GM13976 (cell line): ENCODE data around the gene RASAL3.
A peak's percentile ranks its signal among the peaks of the same experiment; 100 is the strongest.

Experiments used
- DNase-seq: peaks from one replicate; pipeline ENCODE4 v3.0.0; 2012; ENCODE audit warnings: low spot score
- in situ Hi-C: fragments of 300-500 bp; cut with MboI; formaldehyde crosslinking; loops from one replicate; pipeline ENCODE4 v1.12.0; 2022; ENCODE audit warnings: low sequenced_read_pairs, mixed read lengths, inconsistent platforms; ENCODE audit not compliant: unreplicated experiment
- TF ChIP-seq, protein P1 (sequence below): IDR thresholded peaks from 2 replicates; pipeline ENCODE4 v1.5.1; 2012; ENCODE audit warnings: borderline replicate concordance, mild to moderate bottlenecking; ENCODE audit not compliant: insufficient read depth; ENCODE audit errors: extremely low read depth, missing control alignments, control extremely low read depth

Gene RASAL3

DNA sequence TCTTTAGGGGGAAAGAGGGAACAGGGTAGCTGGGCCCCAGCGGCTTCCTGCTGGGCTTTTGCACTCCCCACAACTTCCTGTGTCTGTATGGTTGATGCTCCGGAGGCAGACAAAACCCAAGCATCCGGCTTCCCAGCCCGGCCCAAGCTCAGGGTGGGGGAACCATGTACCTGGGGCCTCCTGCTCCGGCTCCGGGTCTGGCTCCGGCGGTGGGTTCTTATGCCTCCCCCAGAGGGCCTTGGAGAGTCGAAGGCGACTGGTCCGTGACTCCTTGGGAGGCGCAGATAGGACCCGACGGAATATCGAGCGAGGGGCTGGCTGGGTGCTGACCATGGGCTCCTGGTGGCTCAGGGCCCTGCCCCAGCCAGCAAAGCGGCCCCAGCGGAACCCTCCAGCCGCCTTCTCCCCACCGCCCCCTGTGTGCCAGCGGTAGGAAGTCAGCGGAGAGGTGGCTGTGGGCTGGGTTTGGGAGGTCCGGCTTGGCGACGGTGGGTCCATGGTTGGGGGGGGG is 428 bp downstream of the RASAL3 start:
- TF ChIP-seq, protein P1, sequence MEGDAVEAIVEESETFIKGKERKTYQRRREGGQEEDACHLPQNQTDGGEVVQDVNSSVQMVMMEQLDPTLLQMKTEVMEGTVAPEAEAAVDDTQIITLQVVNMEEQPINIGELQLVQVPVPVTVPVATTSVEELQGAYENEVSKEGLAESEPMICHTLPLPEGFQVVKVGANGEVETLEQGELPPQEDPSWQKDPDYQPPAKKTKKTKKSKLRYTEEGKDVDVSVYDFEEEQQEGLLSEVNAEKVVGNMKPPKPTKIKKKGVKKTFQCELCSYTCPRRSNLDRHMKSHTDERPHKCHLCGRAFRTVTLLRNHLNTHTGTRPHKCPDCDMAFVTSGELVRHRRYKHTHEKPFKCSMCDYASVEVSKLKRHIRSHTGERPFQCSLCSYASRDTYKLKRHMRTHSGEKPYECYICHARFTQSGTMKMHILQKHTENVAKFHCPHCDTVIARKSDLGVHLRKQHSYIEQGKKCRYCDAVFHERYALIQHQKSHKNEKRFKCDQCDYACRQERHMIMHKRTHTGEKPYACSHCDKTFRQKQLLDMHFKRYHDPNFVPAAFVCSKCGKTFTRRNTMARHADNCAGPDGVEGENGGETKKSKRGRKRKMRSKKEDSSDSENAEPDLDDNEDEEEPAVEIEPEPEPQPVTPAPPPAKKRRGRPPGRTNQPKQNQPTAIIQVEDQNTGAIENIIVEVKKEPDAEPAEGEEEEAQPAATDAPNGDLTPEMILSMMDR, result peak; percentile 3
- in situ Hi-C loops, result no loop called here
- peak; percentile 80 for DNase-seq

GRCh38 chr19:15461694-15462093 is 2.6 kb downstream of the RASAL3 start:
- no peak for DNase-seq
- TF ChIP-seq, protein P1, result no peak
- in situ Hi-C loops, result no loop called here

DNA sequence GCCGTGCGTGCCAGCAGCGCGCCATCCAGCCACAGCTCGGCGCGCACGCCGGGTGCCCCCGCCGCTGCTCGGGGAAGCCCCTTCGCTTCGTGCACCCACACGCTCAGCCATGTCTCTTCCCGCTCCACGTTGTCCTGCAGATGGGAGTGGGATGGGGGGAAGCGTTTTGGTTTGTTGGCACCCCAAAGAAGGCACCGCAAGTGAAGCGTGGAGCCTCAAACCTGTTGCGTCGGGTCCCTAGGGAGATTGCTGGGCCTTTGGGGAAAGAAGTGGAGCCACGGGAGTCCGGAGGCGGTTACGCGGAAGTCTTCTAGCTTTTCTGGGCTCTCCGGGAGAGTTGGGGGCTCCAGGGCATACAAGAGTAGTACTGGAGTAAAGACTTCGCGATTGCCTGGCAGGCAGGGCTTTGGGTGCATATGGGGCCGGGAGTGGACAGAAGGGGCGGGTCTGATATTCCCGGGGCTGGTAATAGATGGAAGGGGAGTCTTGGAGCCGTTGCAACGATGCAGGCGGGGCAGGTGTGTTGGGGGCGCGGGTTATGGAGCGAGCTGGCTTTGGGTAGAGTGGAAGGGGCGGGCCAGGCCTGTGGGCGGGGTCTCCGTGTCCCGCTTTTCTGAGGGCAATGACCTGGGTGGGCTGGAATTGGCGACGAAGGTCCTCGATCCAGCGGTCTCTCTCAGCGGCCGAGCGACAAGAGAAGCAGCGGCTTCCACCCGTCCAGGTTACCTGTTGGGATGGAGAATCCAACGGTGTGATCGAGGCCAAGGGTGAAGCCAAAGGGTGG is 6.5 kb downstream of the RASAL3 start:
- DNase-seq, result no peak
- in situ Hi-C loops, result no loop called here
- TF ChIP-seq, protein P1, result no peak

DNA sequence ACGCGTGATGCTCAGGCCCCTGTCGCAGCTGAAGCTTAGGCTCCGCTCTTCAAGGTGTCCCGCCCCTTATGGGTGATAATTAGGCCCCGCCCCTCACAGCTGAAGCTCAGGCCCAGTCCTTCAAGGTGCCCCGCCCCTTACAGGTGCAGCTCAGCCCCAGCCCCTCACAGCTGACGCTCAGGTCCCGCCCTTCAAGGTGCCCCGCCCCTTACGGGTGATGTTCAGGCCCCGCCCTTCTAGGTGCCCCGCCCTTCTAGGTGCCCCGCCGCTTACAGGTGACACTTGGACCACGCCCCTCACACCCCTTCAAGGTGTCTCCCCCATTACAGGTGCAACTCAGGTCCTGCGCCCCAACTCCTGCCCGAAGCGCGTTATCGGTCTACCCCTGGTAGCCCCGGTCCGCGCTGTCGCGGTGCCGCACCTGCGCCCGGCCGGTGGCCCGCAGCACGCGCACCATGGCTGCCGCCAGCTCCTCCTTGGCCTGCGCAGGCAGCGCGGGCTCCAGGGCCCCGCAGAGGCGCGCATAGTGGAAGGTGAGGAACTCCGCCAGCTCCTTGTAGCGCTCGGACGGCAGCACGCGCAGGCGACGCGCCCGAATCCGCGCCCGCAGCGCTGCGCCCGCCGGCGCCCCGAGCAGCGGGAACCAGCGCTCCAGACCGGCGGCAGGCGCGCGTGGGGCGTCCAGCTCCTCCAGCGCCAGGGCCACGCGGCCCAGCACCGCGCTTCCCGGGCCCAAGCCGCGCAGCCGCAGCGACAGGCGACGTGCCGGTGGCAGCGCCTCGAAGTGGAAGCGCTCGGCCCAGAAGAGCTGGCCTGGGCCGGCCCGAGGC is 7.3 kb downstream of the RASAL3 start:
- TF ChIP-seq, protein P1, result no peak
- in situ Hi-C loops, result no loop called here
- DNase-seq, result no peak

DNA sequence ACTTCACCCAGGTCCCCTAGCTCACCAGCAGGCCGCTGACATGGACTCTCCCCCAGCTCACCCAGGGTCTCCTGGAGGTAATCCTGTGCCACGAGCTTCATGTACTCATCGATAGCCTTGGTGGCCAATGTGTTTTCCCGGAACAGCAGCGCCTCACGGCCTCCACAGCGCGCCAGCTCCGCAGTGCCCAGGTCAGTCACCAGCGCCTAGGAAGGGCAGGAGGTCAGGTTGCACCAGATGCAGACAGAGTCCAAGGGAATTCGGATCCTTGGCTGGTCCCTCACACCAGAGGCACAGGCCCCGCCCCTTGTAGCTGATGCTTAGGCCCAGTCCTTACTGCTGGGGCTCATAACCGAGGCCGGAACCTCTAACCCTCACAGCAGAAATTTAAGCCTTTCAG is 7.9 kb downstream of the RASAL3 start:
- in situ Hi-C loops, result no loop called here
- TF ChIP-seq, protein P1, result no peak
- no peak for DNase-seq

GRCh38 chr19:15455996-15456395 is 8.3 kb downstream of the RASAL3 start:
- in situ Hi-C loops, result no loop called here
- no peak for DNase-seq
- TF ChIP-seq, protein P1, result no peak
